ENCODE data around the gene CAMKMT.

- TF ChIP-seq CTCF (IDR thresholded peaks at IDR 0.05; ENCODE audit: low read length) = no peak
- TF ChIP-seq EZH2 (optimal IDR thresholded peaks at IDR 0.05; ENCODE audit: low read depth, low read length) = no peak
These were observed 13.3 kb upstream of the CAMKMT start for GRCh38 chr2:44348400-44348799.
